ENCODE results near the gene NPR2. TPM values are rescaled to one million over a fixed set of nuclear protein-coding genes. Genes with fewer than 3 reads are reported as not detected.

Gene NPR2
- 10 to 100 TPM; 32.0 to 38.0 (median 33.7) TPM for polyA plus RNA-seq (ENCODE audit: insufficient read length in 3 of 3)
- long read RNA-seq, donor 1, partial matches to known transcripts: 0 of 6 reads
- long read RNA-seq, donor 1, other reads (novel, unspliced or antisense): 0 of 6 reads
- long read RNA-seq, donor 2, partial matches to known transcripts: 0 of 2 reads
- long read RNA-seq, donor 2, other reads (novel, unspliced or antisense): 0 of 2 reads
- long read RNA-seq, donor 3, transcript NPR2-206 (3 exons, 601 nt): major isoform, 11 of 19 reads
- long read RNA-seq, donor 3, partial matches to known transcripts: 7 of 19 reads
- long read RNA-seq, donor 3, other reads (novel, unspliced or antisense): 0 of 19 reads
- long read RNA-seq, donor 4, transcript NPR2-206 (3 exons, 601 nt): major isoform, 7 of 7 reads
- long read RNA-seq, donor 4, partial matches to known transcripts: 0 of 7 reads
- long read RNA-seq, donor 4, other reads (novel, unspliced or antisense): 0 of 7 reads
- long read RNA-seq, donor 5: 0 reads
- long read RNA-seq, donor 6, transcript NPR2-206 (3 exons, 601 nt): major isoform, 9 of 10 reads
- long read RNA-seq, donor 6, partial matches to known transcripts: 0 of 10 reads
- long read RNA-seq, donor 6, other reads (novel, unspliced or antisense): 0 of 10 reads
- long read RNA-seq, donor 7, transcript NPR2-206 (3 exons, 601 nt): major isoform, 7 of 8 reads
- long read RNA-seq, donor 7, partial matches to known transcripts: 0 of 8 reads
- long read RNA-seq, donor 7, other reads (novel, unspliced or antisense): 0 of 8 reads
- long read RNA-seq, donor 8, transcript NPR2-206 (3 exons, 601 nt): major isoform, 11 of 19 reads
- long read RNA-seq, donor 8, partial matches to known transcripts: 7 of 19 reads
- long read RNA-seq, donor 8, other reads (novel, unspliced or antisense): 0 of 19 reads
- long read RNA-seq, donor 9, transcript NPR2-206 (3 exons, 601 nt): major isoform, 7 of 7 reads
- long read RNA-seq, donor 9, partial matches to known transcripts: 0 of 7 reads
- long read RNA-seq, donor 9, other reads (novel, unspliced or antisense): 0 of 7 reads
- long read RNA-seq, donor 10, transcript NPR2-206 (3 exons, 601 nt): major isoform, 5 of 115 reads
- long read RNA-seq, donor 10, partial matches to known transcripts: 110 of 115 reads
- long read RNA-seq, donor 10, other reads (novel, unspliced or antisense): 0 of 115 reads
- long read RNA-seq, donor 11, partial matches to known transcripts: 0 of 2 reads
- long read RNA-seq, donor 11, other reads (novel, unspliced or antisense): 0 of 2 reads
- long read RNA-seq, donor 12, partial matches to known transcripts: 0 of 5 reads
- long read RNA-seq, donor 12, other reads (novel, unspliced or antisense): 0 of 5 reads
- long read RNA-seq, donor 13: 0 reads
- long read RNA-seq, donor 14, transcript NPR2-206 (3 exons, 601 nt): major isoform, 6 of 6 reads
- long read RNA-seq, donor 14, partial matches to known transcripts: 0 of 6 reads
- long read RNA-seq, donor 14, other reads (novel, unspliced or antisense): 0 of 6 reads
- long read RNA-seq, donor 15, partial matches to known transcripts: 0 of 3 reads
- long read RNA-seq, donor 15, other reads (novel, unspliced or antisense): 0 of 3 reads
- long read RNA-seq, donor 16, transcript NPR2-206 (3 exons, 601 nt): major isoform, 8 of 9 reads
- long read RNA-seq, donor 16, partial matches to known transcripts: 0 of 9 reads
- long read RNA-seq, donor 16, other reads (novel, unspliced or antisense): 0 of 9 reads

DNA sequence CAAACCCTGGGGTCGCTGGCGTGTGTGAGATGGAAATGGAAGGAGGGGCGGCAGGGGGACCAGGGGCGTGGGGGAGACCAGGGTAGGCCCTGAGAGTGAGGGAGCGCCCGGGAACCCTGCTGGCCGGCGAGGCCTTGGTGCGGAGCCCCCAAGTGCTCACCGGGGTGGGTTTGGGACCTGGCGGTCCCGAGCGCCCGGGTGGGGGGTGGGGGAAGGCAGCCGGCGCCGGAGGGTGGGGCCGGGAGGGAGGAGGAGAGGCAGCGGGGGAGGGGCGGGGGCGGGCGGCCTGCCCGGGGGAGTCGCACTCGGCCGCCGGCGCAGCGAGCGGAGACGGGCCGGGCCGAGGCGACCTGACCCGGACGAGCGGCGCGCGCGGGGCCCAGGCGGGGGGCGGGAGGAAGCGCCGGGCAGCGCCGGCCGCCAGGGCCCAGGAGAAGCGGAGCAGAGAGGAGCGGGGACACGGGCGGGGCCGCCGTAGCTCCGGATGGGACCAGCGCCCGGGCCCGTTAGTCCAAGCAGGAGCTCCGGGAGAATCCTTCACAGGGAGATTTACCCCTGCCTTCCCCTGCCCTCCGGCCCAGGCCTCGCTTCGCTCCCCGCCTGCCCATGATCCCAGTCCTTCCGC is at the start of gene NPR2:
Gene NPR2 (plus strand): TSS at position 295 of the 625 bp plus-strand sequence. CDS start 818 bp downstream, outside the sequence.
- DNase-seq (ENCODE audit: extremely low read depth in 1 of 11, low read depth in 9 of 11, low spot score in 4 of 11): no peak

DNA sequence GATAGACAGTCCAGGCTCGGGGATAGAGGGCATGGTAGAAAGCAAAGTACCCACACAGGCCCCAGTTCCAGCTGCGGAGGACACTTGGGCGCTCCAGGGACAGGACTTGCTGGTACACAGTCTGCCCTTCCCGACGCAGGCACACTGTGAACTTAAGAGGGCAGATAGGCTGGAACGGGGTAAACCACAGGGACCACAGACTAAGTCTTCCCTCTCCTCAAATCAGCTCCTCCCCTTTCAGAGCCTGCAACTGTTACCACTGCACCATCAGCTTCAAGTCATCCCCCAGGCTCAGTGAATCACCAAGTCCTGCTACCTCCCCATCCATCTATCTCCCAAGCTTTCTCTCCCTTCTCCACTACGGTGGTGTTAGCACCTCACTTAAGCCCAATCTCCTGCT is 49.7 kb upstream of the NPR2 start:
- no peak for DNase-seq (ENCODE audit: extremely low read depth in 1 of 11, low read depth in 9 of 11, low spot score in 4 of 11)

DNA sequence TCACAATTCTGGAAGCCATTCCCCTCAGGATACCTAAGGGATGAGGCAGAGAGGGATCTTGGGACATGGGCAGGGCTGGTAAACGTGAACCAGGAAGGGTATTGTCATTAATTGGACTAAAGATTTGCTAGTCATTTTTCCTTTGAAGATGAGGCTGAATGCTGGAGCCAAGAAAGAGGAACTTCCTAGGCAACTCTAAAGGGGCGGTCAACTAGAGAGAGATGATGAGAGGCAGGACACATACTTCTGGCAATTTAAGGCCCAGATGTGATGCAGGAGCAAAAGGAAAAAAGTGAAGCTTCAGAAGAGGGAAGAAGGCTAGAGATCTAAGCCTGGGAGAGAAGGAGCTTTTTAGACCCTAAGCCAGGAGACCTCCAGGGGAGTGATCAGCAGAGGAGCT is 47.9 kb upstream of the NPR2 start:
- no peak for DNase-seq (ENCODE audit: extremely low read depth in 1 of 11, low read depth in 9 of 11, low spot score in 4 of 11)

DNA sequence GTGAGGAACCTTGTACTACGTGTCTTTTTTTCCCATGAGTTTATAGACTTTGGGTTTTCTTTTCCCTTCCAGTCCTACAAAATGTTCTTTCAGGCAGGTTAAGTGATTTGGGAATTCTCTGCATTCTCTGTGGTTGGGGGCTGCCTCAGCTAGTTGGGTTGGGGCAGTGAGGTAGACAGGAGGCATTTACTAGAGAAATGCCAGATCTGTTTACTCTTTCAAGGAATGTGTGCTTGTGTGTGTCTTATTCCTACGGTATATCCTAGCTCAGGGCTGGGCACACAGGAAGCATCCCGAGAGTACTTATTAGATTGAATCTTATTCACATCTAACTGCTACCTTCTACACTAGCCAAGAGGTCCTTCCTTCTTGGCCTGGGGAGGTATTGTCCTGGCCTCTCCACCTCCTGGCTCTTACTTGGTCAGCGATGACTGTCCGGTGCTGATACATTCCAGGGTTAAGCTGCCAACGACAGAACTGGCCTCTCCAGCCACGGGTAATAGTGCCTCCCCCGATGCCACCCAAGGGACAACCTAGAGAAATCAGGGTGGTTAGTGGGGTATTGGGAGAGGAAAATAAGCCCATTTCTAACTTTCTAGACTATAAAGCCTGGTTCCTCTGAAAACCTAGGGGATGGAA is 47.4 kb upstream of the NPR2 start:
- DNase-seq (ENCODE audit: extremely low read depth in 1 of 11, low read depth in 9 of 11, low spot score in 4 of 11): no peak

DNA sequence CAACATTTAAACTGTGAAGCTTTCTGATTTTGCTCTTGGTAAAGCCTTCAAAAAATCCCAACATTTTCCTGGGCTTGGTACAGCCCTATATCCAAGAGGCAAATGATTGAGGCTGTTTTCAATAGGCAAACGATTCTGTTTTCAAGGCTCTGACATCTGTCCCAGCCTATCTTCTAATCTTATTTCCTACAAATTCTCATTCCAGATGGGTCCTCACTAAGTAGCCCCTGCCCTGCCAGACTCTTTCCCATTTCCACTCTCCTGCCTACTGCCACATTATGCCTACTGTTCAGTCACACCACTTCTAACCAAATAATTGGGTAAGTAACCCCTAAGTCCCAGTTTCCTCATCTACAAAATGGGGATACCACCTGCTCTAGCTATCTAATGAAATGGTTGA is 45.8 kb upstream of the NPR2 start:
- DNase-seq (ENCODE audit: extremely low read depth in 1 of 11, low read depth in 9 of 11, low spot score in 4 of 11): no peak

DNA sequence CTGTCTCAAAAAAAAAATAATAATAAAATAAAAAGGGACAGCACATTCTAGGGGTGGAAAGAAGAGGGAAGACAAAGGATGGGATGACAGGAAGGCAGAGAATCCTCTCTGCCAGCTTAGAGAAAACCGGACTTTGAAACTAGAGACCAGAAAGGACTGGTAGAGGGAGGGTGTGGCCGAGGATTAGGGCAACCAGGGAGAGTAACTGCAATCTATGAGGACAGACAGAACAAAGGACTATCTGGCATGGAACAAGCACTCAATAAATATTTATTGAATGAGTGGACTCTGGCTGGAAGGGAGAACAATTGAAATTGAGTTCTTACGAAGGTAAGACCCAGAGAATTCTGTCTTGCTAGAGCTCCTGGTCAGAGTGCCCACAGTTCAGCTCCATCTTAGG is 44.8 kb upstream of the NPR2 start:
- no peak for DNase-seq (ENCODE audit: extremely low read depth in 1 of 11, low read depth in 9 of 11, low spot score in 4 of 11)

DNA sequence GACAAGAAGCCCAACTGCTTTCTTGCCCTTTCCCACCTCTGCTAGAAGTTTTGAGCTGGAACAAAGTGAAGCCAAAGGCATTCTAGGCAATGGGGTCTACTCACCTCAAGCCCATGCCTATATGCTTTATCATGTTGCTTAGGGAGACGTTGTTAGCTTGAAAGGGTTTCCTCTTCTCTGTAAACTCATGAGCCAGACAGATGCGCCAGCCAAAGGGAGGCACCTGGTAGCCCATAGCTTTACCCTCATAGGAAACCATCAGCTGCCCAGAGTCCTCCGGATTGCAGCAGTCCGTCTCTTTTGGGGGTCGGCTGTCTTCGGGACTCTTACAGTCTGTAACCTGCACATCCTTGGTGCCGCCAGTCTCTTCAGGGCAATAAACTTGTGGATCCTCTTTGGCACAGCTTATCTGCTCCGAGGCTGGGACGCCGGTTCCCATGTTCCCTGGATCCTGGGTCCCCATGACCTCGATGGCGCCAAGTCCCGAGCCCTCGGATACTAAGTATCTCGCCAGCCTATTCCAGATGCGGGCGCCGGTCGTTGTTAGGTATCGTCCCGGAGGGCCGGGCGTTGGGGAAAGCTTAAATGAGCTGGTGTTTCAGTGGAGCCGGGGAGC is 43.0 kb upstream of the NPR2 start:
- DNase-seq (ENCODE audit: extremely low read depth in 1 of 11, low read depth in 9 of 11, low spot score in 4 of 11): no peak

DNA sequence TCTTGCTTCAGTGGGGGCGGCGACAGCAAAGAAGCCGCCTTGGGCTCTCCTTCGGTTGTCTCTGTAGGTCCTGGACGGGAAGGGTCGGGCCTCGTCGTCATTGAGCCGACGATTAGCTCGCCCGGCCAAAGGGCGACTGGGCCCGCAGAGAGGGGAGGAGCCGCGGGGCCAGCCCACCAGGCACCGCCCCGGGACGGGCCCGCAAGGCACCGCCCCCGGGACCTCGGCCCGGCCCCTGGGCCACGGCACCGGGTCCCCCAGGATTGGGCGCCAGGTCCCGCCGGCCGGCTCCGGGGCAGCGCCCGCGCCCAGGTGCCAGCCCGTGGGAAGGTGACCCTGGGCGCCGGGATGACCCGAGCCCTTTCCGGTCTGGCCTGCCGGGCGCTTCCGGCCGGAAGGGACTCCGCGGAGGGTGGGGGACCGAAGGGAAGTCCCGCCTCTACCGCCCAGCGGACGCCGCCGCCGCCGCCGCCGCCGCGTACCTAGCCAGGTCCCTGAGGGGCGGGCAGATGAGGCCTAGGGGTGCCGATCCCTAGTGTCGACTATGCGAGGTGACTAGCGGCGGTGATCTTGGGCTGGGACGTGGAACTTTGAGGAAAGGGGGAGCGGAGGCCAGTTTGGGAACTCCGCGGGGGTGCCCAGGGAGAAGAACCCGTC is 42.4 kb upstream of the NPR2 start, which contains the start of the genes GBA2 and RGP1:
Gene GBA2 (minus strand): TSS at position 371 of the 657 bp plus-strand sequence. CDS start 524 bp downstream, outside the sequence.
Gene RGP1 (plus strand): TSS at position 430 of the 657 bp plus-strand sequence. CDS start 469 bp downstream, outside the sequence.
- peak in 7 of 11 donors; percentile 44 to 74 (median 72) for DNase-seq (ENCODE audit: extremely low read depth in 1 of 11, low read depth in 9 of 11, low spot score in 4 of 11)

DNA sequence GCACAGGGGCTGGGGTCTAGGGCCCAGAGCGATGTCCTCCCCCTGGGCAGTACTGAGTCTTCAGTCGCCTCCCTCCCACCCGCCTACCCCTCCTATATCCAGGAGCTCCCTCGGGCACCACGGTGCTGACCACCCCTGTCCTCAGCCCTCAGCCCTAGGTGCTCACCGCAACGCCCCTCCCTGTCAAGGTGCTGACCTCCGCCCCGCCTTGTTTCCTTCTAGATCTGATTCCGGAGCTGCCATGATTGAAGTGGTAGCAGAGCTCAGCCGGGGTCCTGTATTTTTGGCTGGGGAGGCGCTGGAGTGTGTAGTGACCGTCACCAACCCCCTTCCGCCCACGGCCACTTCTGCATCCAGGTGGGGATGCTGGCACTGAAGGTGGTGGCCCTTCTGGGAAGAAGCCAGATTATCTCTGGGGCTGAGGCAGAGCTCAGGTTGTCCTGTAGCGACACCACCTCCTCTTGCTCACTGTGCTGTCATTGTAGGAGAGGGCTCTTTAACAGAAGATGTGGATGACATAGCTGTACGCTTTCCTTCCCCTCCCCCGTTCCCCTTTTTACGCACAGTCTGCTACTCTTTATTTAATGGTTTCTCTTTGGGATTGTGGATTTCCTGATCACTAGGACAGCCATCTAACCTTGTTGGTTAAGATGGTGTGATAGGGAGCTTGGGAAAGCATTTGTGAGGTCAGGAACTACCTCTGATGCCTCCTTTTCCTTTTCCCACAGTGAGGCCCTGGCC is 41.7 kb upstream of the NPR2 start:
- DNase-seq (ENCODE audit: extremely low read depth in 1 of 11, low read depth in 9 of 11, low spot score in 4 of 11): no peak

DNA sequence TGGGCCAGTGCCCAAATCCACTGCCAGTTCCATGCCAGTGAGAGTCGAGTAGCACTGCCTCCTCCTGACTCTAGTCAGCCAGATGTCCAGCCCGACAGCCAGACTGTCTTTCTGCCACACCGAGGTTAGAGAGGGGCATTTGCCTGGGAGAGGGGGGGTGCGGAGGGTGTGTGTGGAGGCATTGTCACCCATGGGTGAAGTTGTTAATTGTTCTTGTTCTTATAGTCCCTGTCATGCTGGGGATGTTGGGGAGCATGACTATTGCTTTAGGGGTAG is 41.2 kb upstream of the NPR2 start:
- no peak for DNase-seq (ENCODE audit: extremely low read depth in 1 of 11, low read depth in 9 of 11, low spot score in 4 of 11)

DNA sequence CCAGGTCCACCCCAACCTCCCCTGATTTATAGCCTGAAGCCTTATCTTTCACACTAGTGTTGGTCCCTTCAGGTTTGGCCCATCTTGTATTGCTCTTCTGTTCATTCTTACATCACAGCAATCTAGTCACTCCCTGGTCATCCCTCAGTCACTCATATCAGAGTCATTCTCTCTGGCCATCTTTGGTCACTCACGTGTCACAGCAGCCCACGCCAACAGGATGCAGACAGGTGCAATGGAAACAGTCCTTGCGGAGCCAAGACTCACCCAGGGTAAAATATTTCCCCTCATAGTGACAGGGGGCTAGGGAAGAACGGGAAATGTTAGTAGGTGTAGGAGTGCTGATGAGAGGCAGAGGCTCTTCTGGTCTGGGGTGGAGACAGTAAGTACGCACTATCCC is 37.9 kb upstream of the NPR2 start:
- DNase-seq (ENCODE audit: extremely low read depth in 1 of 11, low read depth in 9 of 11, low spot score in 4 of 11): no peak

DNA sequence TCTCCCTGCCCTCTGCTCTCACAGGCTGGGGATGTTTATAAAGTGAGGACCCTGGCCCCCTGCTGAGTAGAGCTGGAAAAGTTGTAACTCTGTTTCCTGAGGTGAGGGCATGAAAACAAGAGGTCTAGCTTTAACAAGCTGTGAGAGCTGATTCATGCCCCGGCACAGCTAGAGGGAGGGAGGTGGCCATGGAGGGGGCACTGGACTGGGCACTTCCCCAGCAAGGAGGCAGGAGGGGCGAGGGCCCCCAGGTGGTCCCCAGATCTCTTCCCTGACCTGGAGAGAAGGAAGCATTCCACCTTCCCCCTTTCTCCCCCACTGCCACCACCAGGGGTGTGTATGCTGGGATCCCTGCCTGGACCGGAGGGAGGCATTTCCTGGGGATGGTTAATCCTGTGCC is 37.1 kb upstream of the NPR2 start, which contains the start of gene MSMP:
Gene MSMP (minus strand): TSS at position 13 of the 400 bp plus-strand sequence. CDS start 147 bp downstream, outside the sequence.
- no peak for DNase-seq (ENCODE audit: extremely low read depth in 1 of 11, low read depth in 9 of 11, low spot score in 4 of 11)

DNA sequence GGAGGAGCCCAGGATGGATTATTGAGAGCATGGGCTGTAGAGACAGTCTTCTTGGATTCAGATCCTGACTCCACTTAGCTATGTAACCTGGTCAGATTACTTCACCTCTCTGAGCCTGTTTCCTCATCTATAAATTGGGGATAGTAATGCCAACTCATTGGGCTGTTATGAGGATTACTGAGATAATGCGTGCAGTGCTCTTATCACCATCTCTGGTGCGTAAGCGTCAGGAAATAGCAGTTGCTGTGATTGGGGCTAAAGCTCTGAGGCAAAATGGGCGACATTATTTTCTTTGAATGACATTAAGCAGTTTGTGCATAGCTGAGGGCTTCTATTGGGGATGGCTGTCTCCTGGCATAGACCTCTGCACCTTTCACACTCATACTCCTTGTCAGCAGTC is 36.3 kb upstream of the NPR2 start:
- DNase-seq (ENCODE audit: extremely low read depth in 1 of 11, low read depth in 9 of 11, low spot score in 4 of 11): no peak

DNA sequence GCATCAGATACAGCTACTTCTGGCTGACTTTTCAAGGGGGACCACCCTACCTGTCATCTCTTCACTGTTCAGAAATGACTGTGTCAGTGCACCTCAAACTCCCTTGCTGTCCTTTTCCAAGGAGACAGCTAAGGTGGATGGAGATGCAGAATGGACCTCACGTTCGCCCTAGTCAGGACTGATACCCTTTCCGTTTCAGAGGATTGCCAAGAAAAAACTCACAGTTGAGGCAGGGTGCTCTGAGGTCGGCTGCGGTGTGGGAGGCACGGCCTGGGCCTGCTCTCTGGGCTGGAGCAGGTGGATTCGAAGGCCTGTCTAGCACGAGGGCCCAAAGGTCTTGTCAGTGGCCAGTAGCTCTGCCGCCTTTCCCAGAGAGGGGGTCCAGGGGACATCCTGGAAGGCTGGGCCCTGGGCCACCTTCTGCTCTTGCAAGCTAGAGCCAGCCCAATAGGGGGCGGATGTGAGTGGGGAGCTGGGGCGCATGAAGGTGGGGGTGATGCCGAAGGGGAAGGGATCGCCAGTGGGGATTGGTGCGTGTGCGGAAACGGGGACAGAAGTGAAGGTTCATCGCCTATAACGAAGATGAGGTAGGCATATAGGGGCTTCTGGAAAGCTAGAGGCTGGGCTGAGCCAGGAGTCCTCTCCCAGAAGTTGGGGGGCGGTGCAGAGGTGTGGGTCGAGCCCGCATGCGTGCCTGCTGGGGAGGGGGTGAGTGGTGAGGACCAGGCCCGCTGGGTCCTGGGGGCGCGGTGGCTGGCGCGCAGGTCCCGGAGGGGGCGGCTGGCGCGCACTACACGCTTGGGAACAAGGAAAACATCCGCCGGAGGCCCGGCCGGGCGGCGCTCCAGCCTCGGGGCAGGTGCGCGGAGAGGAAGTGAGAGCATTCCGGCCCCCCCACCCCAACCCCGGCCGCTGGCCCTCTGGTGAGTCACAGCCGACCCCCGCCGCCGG is 34.8 kb upstream of the NPR2 start:
- peak in 5 of 11 donors; percentile 45 to 59 (median 56) for DNase-seq (ENCODE audit: extremely low read depth in 1 of 11, low read depth in 9 of 11, low spot score in 4 of 11)
